GM12875 (cell line): ENCODE results near the gene RNF220.

Experiments
- H3K4me3 ChIP-seq: one replicate; pipeline ENCODE4 v1.5.1; 2011; ENCODE audit warnings: low read depth, low read length, control low read depth
- TF ChIP-seq, protein P1 (sequence below): IDR thresholded peaks from 2 replicates; pipeline ENCODE4 v1.5.1; 2011; ENCODE audit warnings: low read depth, mild to moderate bottlenecking, control low read depth, inconsistent platforms, low read length, moderate library complexity, borderline replicate concordance; ENCODE audit not compliant: insufficient read depth

Gene RNF220

GRCh38 chr1:44460107-44460882, 55.2 kb downstream of the RNF220 start:
- TF ChIP-seq, protein P1, sequence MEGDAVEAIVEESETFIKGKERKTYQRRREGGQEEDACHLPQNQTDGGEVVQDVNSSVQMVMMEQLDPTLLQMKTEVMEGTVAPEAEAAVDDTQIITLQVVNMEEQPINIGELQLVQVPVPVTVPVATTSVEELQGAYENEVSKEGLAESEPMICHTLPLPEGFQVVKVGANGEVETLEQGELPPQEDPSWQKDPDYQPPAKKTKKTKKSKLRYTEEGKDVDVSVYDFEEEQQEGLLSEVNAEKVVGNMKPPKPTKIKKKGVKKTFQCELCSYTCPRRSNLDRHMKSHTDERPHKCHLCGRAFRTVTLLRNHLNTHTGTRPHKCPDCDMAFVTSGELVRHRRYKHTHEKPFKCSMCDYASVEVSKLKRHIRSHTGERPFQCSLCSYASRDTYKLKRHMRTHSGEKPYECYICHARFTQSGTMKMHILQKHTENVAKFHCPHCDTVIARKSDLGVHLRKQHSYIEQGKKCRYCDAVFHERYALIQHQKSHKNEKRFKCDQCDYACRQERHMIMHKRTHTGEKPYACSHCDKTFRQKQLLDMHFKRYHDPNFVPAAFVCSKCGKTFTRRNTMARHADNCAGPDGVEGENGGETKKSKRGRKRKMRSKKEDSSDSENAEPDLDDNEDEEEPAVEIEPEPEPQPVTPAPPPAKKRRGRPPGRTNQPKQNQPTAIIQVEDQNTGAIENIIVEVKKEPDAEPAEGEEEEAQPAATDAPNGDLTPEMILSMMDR: no peak
- no peak overlapping the region for H3K4me3 ChIP-seq

- TF ChIP-seq, protein P1: no peak
These were observed 59.3 kb downstream of the RNF220 start for GRCh38 chr1:44464361-44464760.

GRCh38 chr1:44467566-44467965, 62.5 kb downstream of the RNF220 start:
- TF ChIP-seq, protein P1: no peak
- no peak overlapping the region for H3K4me3 ChIP-seq

More at GRCh38 chr1:44464361-44464760, 59.3 kb downstream of the RNF220 start:
- no peak overlapping the region for H3K4me3 ChIP-seq

DNA sequence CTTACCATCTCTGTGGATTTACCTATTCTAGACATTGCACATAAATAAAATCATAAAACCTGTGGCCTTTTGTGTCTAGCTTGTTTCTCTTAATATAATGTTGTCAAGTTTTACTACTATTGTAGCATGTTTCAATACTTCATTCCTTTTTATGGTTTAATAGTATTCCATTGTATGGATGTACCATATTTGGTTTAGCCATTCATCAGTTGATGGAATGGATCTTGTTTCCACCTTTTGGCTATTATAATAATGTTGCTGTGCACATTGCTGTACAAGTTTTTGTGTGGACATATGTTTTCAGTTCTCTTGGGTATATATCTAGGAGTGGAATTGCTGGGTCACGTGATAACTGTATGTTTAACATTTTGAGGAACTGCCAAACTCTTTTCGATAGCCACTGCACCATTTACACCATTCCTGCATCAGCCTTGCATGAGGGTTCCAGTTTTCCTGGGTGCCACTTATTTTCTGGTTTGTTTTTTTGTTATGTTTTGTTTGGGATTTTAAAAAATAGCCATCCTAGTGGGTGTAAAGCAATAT, 66.9 kb downstream of the RNF220 start:
- TF ChIP-seq, protein P1: no peak
- H3K4me3 ChIP-seq: no peak overlapping the region

DNA sequence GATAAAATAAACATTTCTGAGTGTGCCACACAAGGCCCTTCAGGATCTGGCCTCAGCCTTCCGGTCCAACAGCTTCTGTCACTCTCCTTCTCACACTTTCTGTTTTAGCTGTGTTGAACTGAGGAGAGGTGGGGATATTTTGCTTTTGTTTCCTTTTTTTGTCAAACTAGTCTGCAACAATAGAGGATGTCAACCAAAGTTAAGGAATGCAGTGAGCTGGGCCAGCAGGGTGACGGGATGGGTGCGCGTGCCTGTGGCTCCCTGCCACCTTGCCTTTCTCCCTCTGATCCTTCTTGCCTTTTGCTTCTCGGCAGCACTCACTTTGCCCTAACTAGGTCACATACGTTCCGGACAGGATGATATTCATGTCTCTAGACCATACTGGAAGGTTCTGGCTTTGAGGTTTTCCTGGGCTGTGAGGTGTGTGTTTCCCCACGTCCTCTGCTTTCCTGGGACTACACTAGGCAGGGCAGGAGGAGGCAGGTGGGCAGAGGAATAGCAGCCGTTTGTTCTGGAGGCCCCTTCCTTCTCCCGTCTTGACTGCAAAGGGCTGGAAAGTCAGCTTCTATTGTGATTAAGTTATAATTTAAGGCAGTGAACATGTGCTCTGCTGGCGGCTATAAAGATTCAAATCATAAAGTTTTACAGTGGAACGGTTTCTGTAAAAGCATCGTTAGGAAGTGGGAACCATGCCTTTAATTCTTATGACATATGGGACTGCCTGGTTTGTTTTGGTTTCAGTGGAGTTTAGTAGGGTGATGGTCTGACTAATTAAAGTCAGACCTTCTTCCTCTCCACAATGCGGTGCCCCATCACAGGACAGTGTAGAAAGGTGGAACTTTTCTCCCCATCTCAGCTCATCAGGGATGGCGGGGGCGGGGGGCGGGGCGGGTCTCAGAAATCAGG, 67.8 kb downstream of the RNF220 start:
- H3K4me3 ChIP-seq: peak overlapping the region; percentile 8
- TF ChIP-seq, protein P1: no peak

DNA sequence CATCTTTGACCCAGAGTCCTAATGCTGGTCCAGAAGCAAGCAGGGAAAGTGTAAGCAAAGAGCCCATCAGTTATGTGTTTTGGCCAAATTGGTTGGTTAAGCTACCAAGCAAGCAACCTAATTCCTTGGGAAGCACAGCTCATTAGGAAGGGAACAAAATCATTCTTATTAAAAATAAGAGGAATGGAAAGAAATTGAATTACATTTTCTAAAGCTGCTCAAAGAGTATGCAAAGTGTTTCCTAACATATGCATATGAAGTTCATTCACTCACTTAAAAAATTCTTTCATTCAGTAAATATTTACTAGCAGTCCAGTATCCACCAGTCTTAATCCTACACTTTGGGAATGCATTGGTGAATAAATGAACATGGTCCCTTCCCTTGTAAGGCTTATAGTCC, 71.8 kb downstream of the RNF220 start:
- TF ChIP-seq, protein P1: no peak
- no peak overlapping the region for H3K4me3 ChIP-seq
